ENCODE data around the gene ANK3. TPM values are rescaled to one million over a fixed set of nuclear protein-coding genes. Genes with fewer than 3 reads are reported as not detected.

ANK3 gene
- total RNA-seq, 4 donors from 2014 or later = 118 to 161 (median 151) TPM

- no peaks in the 10 kb centered on the region for H3K36me3 ChIP-seq
- no peak overlapping the region for H3K27ac ChIP-seq
- H3K9me3 ChIP-seq = no peaks in the 10 kb centered on the region
- no peak for TF ChIP-seq POLR2A (IDR thresholded peaks at IDR 0.05)
- no peak for TF ChIP-seq CTCF (IDR thresholded peaks at IDR 0.05)
- no peak overlapping the region for H3K4me3 ChIP-seq
- no peaks in the 10 kb centered on the region for H3K27me3 ChIP-seq
- H3K4me1 ChIP-seq = no peaks in the 10 kb centered on the region
- no peak for DNase-seq
Observed at GRCh38 chr10:60003651-60004523, 385.8 kb downstream of the ANK3 start.

- no peaks in the 10 kb centered on the region for H3K9me3 ChIP-seq
- TF ChIP-seq POLR2A (IDR thresholded peaks at IDR 0.05) (no peak), CTCF (IDR thresholded peaks at IDR 0.05) (no peak)
- H3K27ac ChIP-seq = no peak overlapping the region
- H3K27me3 ChIP-seq = no peaks in the 10 kb centered on the region
- DNase-seq = no peak
- no peaks in the 10 kb centered on the region for H3K4me1 ChIP-seq
- no peaks in the 10 kb centered on the region for H3K36me3 ChIP-seq
- no peak overlapping the region for H3K4me3 ChIP-seq
Observed at GRCh38 chr10:60000747-60001146, 388.9 kb downstream of the ANK3 start.

- Histone ChIP-seq H3K4me1 (no peaks in the 10 kb centered on the region), H3K36me3 (no peaks in the 10 kb centered on the region), H3K9me3 (no peaks in the 10 kb centered on the region), H3K4me3 (no peak overlapping the region), H3K27ac (no peak overlapping the region), H3K27me3 (no peaks in the 10 kb centered on the region)
- no peak for TF ChIP-seq CTCF (IDR thresholded peaks at IDR 0.05)
- no peak for TF ChIP-seq POLR2A (IDR thresholded peaks at IDR 0.05)
- DNase-seq = no peak
Observed at GRCh38 chr10:59997827-59998525, 391.7 kb downstream of the ANK3 start.

GRCh38 chr10:59995862-59996261, 393.8 kb downstream of the ANK3 start:
- Histone ChIP-seq H3K36me3 (no peaks in the 10 kb centered on the region), H3K4me1 (peaks cover 0 to 5% (median 0%) of the 10 kb centered on the region in 4 donors), H3K27ac (no peak overlapping the region), H3K4me3 (no peak overlapping the region), H3K9me3 (no peaks in the 10 kb centered on the region), H3K27me3 (no peaks in the 10 kb centered on the region)
- TF ChIP-seq POLR2A (IDR thresholded peaks at IDR 0.05) (no peak), CTCF (IDR thresholded peaks at IDR 0.05) (no peak)
- DNase-seq = no peak

GRCh38 chr10:59993931-59994330, 395.7 kb downstream of the ANK3 start:
- Histone ChIP-seq H3K27me3 (no peaks in the 10 kb centered on the region), H3K27ac (no peak overlapping the region), H3K9me3 (no peaks in the 10 kb centered on the region), H3K36me3 (no peaks in the 10 kb centered on the region), H3K4me1 (peaks cover 0 to 5% (median 0%) of the 10 kb centered on the region in 4 donors), H3K4me3 (no peak overlapping the region)
- TF ChIP-seq CTCF (IDR thresholded peaks at IDR 0.05) (no peak), POLR2A (IDR thresholded peaks at IDR 0.05) (no peak)
- no peak for DNase-seq
